ENCODE data around the gene IRX4.
"Not testable (repeated sequence)": the region's sequence is repeated elsewhere in the genome, so short reads cannot be mapped to it uniquely, and the experiment has no call there.

IRX4 gene

GRCh38 chr5:1847611-1848010 lies 35.1 kb downstream of the IRX4 start:
- Histone ChIP-seq H3K36me3 (ENCODE audit: insufficient read depth, low read length) (no peaks in the 10 kb centered on the region), H3K27ac (ENCODE audit: low read depth, low read length) (no peak overlapping the region), H3K9me3 (ENCODE audit: low read length) (no peaks in the 10 kb centered on the region), H3K4me1 (ENCODE audit: insufficient read depth, low read length) (no peaks in the 10 kb centered on the region), H3K9ac (ENCODE audit: low read length) (no peak overlapping the region), H3K27me3 (ENCODE audit: control insufficient read depth in 1 of 2, insufficient read depth in 2 of 2, low read length in 2 of 2) (peaks cover 4 to 22% of the 10 kb centered on the region in 2 donors), H3K4me3 (ENCODE audit: low read depth in 1 of 2, low read length in 2 of 2) (no peak overlapping the region)

DNA sequence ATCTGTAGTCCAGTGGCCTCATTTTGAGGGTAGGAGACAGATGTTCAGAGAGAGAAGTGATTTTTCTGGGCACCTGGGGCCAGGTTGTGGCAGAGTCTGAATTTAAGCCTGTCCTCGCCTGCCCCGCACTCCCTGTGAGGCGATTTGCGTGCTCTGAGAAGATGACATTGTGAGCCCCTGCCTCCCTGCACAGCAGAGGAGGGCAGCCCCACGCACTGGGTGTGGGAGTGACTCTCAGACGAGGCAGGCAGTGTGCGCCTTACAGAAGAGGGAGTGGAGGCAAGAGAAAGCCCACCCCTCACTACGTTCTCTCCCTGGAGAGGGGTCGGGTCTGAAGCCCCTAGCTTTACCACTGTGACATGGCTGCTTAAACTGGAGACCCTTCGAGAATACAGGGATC lies 35.7 kb downstream of the IRX4 start:
- no peak overlapping the region for H3K27ac ChIP-seq (ENCODE audit: low read depth, low read length)
- H3K36me3 ChIP-seq (ENCODE audit: insufficient read depth, low read length), result no peaks in the 10 kb centered on the region
- H3K4me3 ChIP-seq (ENCODE audit: low read depth in 1 of 2, low read length in 2 of 2), result no peak overlapping the region
- H3K9ac ChIP-seq (ENCODE audit: low read length), result no peak overlapping the region
- H3K9me3 ChIP-seq (ENCODE audit: low read length), result no peaks in the 10 kb centered on the region
- H3K4me1 ChIP-seq (ENCODE audit: insufficient read depth, low read length), result no peaks in the 10 kb centered on the region
- peaks cover 4 to 19% of the 10 kb centered on the region in 2 donors for H3K27me3 ChIP-seq (ENCODE audit: control insufficient read depth in 1 of 2, insufficient read depth in 2 of 2, low read length in 2 of 2)

- Histone ChIP-seq H3K4me1 (ENCODE audit: insufficient read depth, low read length) (no peaks in the 10 kb centered on the region), H3K36me3 (ENCODE audit: insufficient read depth, low read length) (no peaks in the 10 kb centered on the region), H3K27me3 (ENCODE audit: control insufficient read depth in 1 of 2, insufficient read depth in 2 of 2, low read length in 2 of 2) (peaks cover 4 to 16% of the 10 kb centered on the region in 2 donors), H3K27ac (ENCODE audit: low read depth, low read length) (no peak overlapping the region), H3K9me3 (ENCODE audit: low read length) (no peaks in the 10 kb centered on the region), H3K4me3 (ENCODE audit: low read depth in 1 of 2, low read length in 2 of 2) (no peak overlapping the region), H3K9ac (ENCODE audit: low read length) (no peak overlapping the region)
Measured at GRCh38 chr5:1846583-1846982, 36.1 kb downstream of the IRX4 start.

GRCh38 chr5:1845696-1846095 lies 37.0 kb downstream of the IRX4 start:
- Histone ChIP-seq H3K4me3 (ENCODE audit: low read depth in 1 of 2, low read length in 2 of 2) (no peak overlapping the region), H3K27me3 (ENCODE audit: control insufficient read depth in 1 of 2, insufficient read depth in 2 of 2, low read length in 2 of 2) (peaks cover 4 to 14% of the 10 kb centered on the region in 2 donors), H3K9ac (ENCODE audit: low read length) (no peak overlapping the region), H3K9me3 (ENCODE audit: low read length) (no peaks in the 10 kb centered on the region), H3K27ac (ENCODE audit: low read depth, low read length) (no peak overlapping the region), H3K36me3 (ENCODE audit: insufficient read depth, low read length) (no peaks in the 10 kb centered on the region), H3K4me1 (ENCODE audit: insufficient read depth, low read length) (no peaks in the 10 kb centered on the region)

GRCh38 chr5:1844708-1845436 lies 37.9 kb downstream of the IRX4 start:
- Histone ChIP-seq H3K9ac (ENCODE audit: low read length) (no peak overlapping the region), H3K27ac (ENCODE audit: low read depth, low read length) (no peak overlapping the region), H3K27me3 (ENCODE audit: control insufficient read depth in 1 of 2, insufficient read depth in 2 of 2, low read length in 2 of 2) (peaks cover 0 to 10% of the 10 kb centered on the region in 2 donors), H3K9me3 (ENCODE audit: low read length) (no peaks in the 10 kb centered on the region), H3K4me3 (ENCODE audit: low read depth in 1 of 2, low read length in 2 of 2) (no peak overlapping the region), H3K4me1 (ENCODE audit: insufficient read depth, low read length) (no peaks in the 10 kb centered on the region), H3K36me3 (ENCODE audit: insufficient read depth, low read length) (no peaks in the 10 kb centered on the region)

- not testable (repeated sequence) for H3K27me3 ChIP-seq (ENCODE audit: control insufficient read depth in 1 of 2, insufficient read depth in 2 of 2, low read length in 2 of 2); H3K27ac ChIP-seq (ENCODE audit: low read depth, low read length); H3K4me3 ChIP-seq (ENCODE audit: low read depth in 1 of 2, low read length in 2 of 2); H3K9me3 ChIP-seq (ENCODE audit: low read length); H3K9ac ChIP-seq (ENCODE audit: low read length); H3K4me1 ChIP-seq (ENCODE audit: insufficient read depth, low read length); H3K36me3 ChIP-seq (ENCODE audit: insufficient read depth, low read length)
Measured at GRCh38 chr5:1843761-1844160, 39.0 kb downstream of the IRX4 start.

GRCh38 chr5:1842004-1842819 lies 40.5 kb downstream of the IRX4 start:
- H3K36me3 ChIP-seq (ENCODE audit: insufficient read depth, low read length), result no peaks in the 10 kb centered on the region
- H3K9me3 ChIP-seq (ENCODE audit: low read length), result no peaks in the 10 kb centered on the region
- peaks cover 0 to 10% of the 10 kb centered on the region in 2 donors for H3K27me3 ChIP-seq (ENCODE audit: control insufficient read depth in 1 of 2, insufficient read depth in 2 of 2, low read length in 2 of 2)
- no peak overlapping the region for H3K9ac ChIP-seq (ENCODE audit: low read length)
- H3K27ac ChIP-seq (ENCODE audit: low read depth, low read length), result no peak overlapping the region
- H3K4me1 ChIP-seq (ENCODE audit: insufficient read depth, low read length), result no peaks in the 10 kb centered on the region
- H3K4me3 ChIP-seq (ENCODE audit: low read depth in 1 of 2, low read length in 2 of 2), result no peak overlapping the region

DNA sequence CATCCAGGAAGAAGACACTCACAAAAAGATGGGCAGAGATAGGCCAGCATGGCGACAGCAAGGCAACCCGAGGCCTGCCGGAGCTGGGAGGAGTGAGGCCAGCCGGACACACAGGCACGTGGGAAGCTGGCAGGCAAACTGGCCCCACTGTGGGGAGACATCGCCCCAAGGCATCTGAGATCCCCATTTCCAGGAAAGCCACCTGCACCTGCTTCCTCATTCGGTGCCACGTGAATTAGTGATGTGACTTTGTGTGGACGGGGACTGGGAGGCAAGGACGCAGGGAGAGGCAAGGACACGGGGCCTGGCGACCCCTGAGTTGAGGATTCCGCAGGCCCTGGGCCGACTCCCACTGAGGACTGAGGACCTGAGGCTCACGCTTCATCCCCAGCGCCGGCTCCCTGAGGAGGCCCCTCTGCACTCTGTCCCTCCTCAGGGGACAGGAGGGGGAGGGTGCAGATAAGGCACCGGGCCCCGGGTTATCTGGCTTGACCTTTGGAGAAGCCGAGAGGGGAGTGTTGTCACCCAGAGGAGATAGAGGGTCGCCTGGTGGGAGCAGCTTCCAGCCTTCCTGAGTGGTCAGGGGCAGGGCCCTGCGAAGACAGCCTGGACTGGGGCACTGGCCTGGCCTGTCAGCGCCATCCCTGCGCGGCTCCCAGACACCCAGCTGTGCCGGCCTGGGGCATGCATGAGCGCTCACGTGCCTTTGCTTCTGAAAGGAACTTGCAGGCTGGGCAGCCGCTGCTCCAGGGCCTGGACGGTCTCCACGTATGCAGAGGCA lies 41.8 kb downstream of the IRX4 start:
- H3K9ac ChIP-seq (ENCODE audit: low read length), result no peak overlapping the region
- H3K4me1 ChIP-seq (ENCODE audit: insufficient read depth, low read length), result no peaks in the 10 kb centered on the region
- peaks cover 0 to 10% of the 10 kb centered on the region in 2 donors for H3K27me3 ChIP-seq (ENCODE audit: control insufficient read depth in 1 of 2, insufficient read depth in 2 of 2, low read length in 2 of 2)
- no peaks in the 10 kb centered on the region for H3K36me3 ChIP-seq (ENCODE audit: insufficient read depth, low read length)
- H3K27ac ChIP-seq (ENCODE audit: low read depth, low read length), result no peak overlapping the region
- no peaks in the 10 kb centered on the region for H3K9me3 ChIP-seq (ENCODE audit: low read length)
- H3K4me3 ChIP-seq (ENCODE audit: low read depth in 1 of 2, low read length in 2 of 2), result no peak overlapping the region

- H3K9me3 ChIP-seq (ENCODE audit: low read length), result no peaks in the 10 kb centered on the region
- no peak overlapping the region for H3K4me3 ChIP-seq (ENCODE audit: low read depth in 1 of 2, low read length in 2 of 2)
- H3K27me3 ChIP-seq (ENCODE audit: control insufficient read depth in 1 of 2, insufficient read depth in 2 of 2, low read length in 2 of 2), result peaks cover 0 to 10% of the 10 kb centered on the region in 2 donors
- no peak overlapping the region for H3K27ac ChIP-seq (ENCODE audit: low read depth, low read length)
- H3K4me1 ChIP-seq (ENCODE audit: insufficient read depth, low read length), result no peaks in the 10 kb centered on the region
- no peaks in the 10 kb centered on the region for H3K36me3 ChIP-seq (ENCODE audit: insufficient read depth, low read length)
- H3K9ac ChIP-seq (ENCODE audit: low read length), result no peak overlapping the region
Measured at GRCh38 chr5:1840071-1840547, 42.6 kb downstream of the IRX4 start.

DNA sequence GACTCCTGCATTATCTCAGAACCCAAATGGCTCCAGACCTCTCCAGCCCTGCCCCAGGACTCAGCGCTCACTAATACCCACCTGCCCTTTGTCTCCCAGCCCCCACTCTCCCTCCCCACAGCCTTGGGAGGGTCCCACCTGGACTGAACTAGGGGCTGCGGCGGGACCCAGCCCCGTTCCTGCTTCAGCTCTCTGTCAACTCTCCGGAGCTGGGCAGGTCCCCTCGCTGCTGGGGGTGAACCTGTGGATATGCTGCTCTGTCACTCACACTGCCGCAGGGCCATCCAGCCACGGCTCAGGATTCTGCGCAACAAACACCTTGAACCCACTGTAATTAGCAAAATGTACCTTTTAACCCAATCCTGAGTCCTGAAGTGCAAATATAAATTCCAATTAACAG lies 44.7 kb downstream of the IRX4 start:
- no peak overlapping the region for H3K9ac ChIP-seq (ENCODE audit: low read length)
- H3K4me1 ChIP-seq (ENCODE audit: insufficient read depth, low read length), result no peaks in the 10 kb centered on the region
- no peaks in the 10 kb centered on the region for H3K9me3 ChIP-seq (ENCODE audit: low read length)
- no peak overlapping the region for H3K4me3 ChIP-seq (ENCODE audit: low read depth in 1 of 2, low read length in 2 of 2)
- no peak overlapping the region for H3K27ac ChIP-seq (ENCODE audit: low read depth, low read length)
- peaks cover 0 to 10% of the 10 kb centered on the region in 2 donors for H3K27me3 ChIP-seq (ENCODE audit: control insufficient read depth in 1 of 2, insufficient read depth in 2 of 2, low read length in 2 of 2)
- no peaks in the 10 kb centered on the region for H3K36me3 ChIP-seq (ENCODE audit: insufficient read depth, low read length)
